ENCODE measurements around the gene MMP28. TPM values are rescaled to one million over a fixed set of nuclear protein-coding genes. Genes with fewer than 3 reads are reported as not detected.

Gene MMP28
- total RNA-seq, 1 donor from 2014 or later: 6.1 TPM

DNA sequence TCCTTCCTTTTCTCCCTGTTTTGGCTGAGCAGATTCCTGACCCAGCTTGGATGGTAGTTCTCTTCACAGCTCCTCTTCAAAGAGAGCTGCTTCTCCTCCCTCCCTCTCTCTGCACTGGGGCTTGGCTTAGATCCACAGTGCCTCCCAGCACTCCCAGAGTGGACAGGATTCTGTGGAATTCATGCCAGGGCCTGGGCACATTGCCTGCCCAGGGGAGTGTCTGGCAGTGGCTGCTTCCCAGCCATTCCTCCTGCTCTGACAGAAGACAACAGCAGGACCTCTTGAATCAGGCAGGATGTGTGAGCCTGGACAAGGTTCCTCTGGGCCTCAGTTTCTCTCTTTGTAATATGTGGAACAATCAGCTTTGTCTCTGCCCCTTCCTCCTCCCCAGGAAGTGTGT, 4.5 kb upstream of the MMP28 start:
- no peak for DNase-seq

GRCh38 chr17:35797918-35798317, 2.5 kb upstream of the MMP28 start:
- DNase-seq: no peak

DNA sequence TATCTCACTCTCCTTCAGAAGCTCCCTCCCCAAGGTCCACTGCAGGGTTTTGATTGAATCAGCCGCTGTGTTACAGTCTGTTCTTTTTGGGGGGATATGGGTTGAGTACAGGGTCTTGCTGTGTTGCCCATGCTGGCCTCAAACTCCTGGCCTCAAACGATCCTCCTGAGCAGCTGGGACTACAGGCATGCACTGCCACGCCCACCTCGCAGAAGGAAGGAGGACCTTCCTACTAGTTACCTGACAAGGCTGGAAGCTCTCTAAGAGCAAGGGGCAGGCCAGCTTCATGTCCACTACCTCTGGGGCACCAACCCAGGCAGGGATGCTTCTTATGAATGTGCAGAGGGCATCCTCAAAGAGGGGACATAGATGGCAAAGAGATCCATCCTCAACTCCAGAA, 1.9 kb upstream of the MMP28 start:
- DNase-seq: no peak

- DNase-seq: no peak
Observed at GRCh38 chr17:35796942-35797341, 1.5 kb upstream of the MMP28 start.

DNA sequence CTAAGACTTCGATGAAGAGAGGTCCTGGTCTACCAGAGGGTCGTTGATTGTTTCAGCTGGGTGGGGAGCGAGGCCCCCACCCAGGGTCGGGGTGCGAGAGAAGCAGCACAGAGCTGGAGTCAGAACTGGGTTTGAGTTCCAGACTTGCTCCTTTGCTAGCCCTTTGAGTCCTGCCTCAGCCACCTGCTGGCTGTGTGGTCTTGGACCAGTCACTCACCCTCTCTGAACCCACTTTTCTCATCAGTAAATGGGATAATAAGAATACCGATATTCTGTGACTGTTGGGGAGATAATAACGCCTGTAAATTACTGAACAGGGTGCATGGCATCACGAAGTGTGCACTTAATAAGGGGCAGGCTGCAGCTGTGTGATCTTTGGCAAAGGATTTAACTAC, 427 bp upstream of the MMP28 start:
- no peak for DNase-seq

GRCh38 chr17:35793257-35793656, 2.2 kb downstream of the MMP28 start:
- DNase-seq: no peak

- no peak for DNase-seq
Observed at GRCh38 chr17:35791681-35792350, 3.6 kb downstream of the MMP28 start.

GRCh38 chr17:35790841-35791240, 4.6 kb downstream of the MMP28 start:
- no peak for DNase-seq

DNA sequence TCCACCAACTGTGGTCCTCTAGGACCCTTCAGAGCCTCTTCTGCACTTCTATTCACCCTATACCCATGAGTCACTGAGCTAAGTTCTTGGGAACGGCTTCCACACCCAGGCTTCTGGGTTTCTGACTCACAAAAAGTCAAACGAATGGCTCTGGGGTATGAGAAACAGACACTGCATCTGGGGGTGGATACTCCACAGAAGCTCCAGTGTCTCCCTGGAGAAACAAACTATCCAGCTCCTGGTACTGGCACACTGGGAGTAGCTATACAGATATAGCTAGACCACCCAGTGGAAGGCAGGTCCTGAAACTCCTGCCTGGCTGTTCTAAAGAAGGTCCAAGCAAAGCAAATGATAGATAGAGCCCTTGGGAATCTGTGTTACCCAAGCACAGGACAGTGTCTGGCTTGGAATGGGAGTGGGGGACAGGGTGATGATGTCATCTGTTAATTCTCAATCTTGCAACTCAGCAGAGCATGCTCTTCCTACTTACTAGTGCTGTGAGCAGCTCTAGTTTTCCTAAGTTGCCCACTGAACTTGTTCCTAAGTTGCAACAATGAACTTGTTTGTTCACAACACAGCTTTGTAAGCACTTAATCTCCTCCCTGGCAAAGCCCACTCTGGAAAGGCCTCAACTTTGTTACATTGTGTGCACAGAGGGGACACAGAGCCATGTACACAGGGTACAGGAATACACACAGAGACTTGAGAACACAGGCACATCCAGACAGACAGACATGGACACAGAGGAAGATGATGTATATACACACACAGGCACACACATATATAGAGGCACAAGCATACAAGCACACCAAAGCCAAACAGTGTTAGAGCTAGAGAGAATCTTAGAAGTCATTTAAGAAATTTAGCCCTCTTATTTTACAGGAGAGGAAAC, 6.7 kb downstream of the MMP28 start:
- no peak for DNase-seq

GRCh38 chr17:35786941-35787432, 8.5 kb downstream of the MMP28 start:
- DNase-seq: no peak

- DNase-seq: no peak
Observed at GRCh38 chr17:35784895-35785294, 10.5 kb downstream of the MMP28 start.

- DNase-seq: no peak
Observed at GRCh38 chr17:35780950-35781349, 14.5 kb downstream of the MMP28 start.

DNA sequence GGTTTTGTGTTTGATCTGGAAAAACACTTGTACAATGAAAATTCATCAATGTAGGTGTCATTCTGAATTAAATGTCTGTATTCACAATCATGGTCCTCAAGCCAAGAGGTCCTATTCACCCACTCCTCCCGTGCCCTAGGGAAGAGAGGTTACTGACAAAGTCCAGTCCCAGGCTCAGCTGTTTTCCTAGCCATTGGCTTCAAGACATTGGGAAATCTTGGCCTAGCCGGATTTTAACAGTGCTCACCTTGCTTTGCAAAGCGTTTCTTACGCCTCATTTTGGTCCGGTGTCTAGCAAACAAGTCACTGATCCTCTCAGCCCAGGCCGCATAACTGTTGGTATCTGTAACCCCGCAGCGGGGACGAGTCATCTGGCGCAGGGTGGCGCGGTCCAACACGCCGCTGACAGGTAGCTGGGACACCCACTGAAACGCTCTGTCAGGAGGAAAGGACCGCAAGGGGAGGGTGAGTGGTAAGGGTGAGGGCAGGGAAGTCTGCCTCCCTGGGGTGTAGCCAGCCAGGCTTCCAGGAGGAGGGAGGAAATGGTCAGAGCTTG, 16.7 kb downstream of the MMP28 start:
- DNase-seq: no peak

DNA sequence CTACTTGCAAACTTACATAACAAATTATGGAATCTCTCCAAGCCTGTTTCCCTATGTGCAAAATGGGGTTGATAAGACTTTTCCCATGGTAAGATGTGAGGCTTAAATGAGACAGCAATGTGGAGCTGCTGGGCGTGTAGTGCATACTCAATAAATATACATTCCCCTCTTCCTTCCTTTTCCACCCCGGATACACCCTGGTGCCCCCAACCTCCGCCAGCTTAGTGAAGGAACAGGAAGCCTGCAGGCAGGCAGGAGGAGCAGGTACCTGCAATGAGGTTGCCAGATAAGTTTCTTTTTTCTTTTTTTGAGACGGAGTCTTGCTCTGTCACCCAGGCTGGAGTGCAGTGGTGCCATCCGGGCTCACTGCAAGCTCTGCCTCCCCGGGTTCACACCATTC, 19.9 kb downstream of the MMP28 start:
- no peak for DNase-seq

GRCh38 chr17:35775039-35775438, 20.4 kb downstream of the MMP28 start:
- no peak for DNase-seq

- no peak for DNase-seq
Observed at GRCh38 chr17:35774499-35774898, 20.9 kb downstream of the MMP28 start.

DNA sequence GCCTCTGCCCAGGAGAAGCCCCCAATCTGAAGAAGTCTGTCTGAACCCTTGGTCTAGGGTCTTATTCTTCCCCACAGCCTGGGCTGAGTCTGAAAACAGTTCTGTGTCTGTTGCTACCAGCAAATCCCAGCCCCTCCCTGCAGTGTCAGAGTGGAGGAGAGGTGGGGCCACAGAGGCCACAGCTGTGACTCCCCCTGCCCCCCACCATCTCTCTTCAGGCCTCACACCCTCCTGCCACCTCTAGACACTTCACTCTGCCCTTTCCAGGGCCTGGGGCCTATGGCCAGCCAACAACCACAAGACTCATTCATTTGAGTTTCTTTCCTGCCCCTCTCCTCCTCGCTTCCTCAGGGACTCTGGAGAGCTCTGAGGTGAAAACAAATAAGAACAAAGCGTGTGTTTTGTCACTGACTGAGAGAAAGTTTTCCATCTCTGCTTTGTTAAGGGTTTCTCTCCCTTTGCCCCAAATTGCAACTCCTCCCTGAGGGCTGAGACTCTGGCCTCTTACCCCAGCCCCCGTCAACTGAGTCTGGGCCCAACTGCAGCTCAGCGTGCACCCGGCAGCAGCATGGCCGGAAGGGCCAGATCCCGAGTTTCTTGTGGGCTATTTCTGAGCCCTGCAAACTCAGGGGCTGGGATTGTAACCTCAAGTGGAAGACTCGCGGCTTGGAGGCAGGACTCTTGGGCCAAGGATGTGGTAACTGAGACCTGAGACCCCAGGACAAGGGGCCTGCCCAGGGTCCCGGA, 21.6 kb downstream of the MMP28 start:
- DNase-seq: no peak

DNA sequence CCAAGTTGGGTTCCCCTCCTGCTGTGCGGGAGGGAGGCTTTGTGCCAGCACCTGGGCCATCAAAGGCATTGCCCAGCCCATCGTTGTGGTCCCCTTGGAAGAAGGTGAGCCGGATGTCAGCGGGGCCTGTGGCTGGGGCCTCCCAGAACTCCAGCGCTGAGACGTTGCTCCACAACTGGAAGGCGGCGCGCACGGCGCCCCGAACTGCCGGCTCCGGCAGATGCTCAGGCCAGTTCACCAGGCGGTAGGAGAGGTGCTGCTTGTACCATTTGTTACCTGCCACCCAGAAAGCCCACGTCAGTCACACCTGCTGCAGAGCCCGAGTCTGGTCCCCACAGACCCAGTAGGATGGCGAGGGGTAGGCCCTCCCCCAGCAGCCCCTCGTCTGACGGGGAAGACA, 22.3 kb downstream of the MMP28 start:
- no peak for DNase-seq

GRCh38 chr17:35769895-35770486, 25.4 kb downstream of the MMP28 start:
- DNase-seq: no peak

DNA sequence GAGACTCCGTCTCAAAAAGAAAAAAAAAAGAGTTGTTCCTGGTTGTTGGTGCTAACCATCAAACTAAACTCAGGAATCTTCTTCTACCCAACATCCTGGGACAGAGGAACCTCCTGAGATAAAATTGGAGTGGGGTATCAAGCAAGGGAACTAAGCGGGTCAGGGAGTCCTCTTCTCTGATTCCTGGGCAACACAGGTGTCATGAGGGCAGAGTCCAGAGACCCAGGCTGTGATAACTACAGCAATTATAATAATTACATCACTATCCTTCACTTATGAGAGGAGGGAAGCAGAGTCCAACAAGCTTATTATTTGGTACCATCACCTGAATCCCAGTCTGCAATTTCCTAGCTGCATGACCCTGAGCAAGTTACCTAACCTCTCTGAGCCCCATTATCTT, 26.6 kb downstream of the MMP28 start:
- no peak for DNase-seq

DNA sequence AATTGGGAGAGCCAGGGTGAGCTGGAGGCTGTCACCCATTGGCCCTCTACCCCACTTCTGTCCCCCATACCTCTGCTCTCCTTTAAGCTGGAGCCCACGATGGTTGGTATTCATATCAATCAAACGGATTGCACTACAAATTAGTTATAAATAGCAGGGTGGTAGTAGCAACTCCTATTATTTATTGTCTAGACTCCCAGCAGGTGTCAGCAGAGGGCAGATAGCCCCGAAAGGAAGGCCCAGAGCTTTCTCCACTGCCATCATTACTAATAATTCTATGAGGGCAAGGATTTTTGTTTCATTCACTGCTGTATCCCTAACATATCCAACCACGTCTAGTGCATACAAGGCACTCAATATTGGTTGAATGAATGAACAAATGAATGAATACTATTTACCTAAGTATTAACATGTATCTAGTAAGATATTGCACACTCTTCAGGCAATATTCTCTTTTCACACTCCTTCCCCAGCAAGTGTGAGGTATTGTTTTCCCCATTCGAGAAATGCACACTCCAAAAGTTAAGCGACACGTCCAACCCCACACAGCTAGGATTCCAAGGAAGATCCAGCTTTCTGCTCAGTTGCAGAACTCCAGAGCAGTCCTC, 28.4 kb downstream of the MMP28 start:
- no peak for DNase-seq

DNA sequence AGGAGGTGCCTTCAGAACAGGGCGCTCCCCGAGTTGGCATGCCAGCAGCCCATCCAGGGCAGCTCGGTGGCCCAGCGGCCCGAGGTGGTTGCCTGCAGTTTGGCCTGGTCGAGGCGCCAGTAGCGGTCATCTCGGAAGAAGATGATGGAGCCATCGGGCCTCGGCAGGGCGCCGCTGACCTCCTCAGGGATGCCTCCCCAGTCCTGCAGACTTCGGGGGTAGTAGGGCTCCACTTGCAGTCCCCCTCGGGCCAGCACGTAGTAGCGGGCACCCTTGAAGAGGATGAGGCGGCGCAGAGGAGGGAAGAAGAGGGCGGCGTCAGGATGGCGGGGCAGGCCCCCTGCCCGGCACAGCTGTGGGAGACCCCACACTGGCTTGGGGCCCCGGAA, 29.0 kb downstream of the MMP28 start:
- no peak for DNase-seq
